Gastrocnemius medialis (tissue), 4 donors: Measurements from ENCODE around the gene LRRC72. TPM values are rescaled to one million over a fixed set of nuclear protein-coding genes. Genes with fewer than 3 reads are reported as not detected.

Source experiments
- ATAC-seq, 2 donors: fragments of 150-250 bp; one replicate each; pipeline ENCODE4 v1.9.1; 2016
- DNase-seq, 2 donors: peaks; one replicate each; pipeline ENCODE4 v3.0.0-alpha.2; 2019
- H3K27ac ChIP-seq, 4 donors: fragments of 200-600 bp; sonication (generic); 1 replicate in 1 of 4; 2 replicates in 3 of 4; pipeline ENCODE4 v1.5.1; 2016 to 2018; ENCODE audit warnings: mild to moderate bottlenecking in 2 of 4, moderate library complexity in 1 of 4
- H3K27me3 ChIP-seq, 3 donors: fragments of 200-600 bp; sonication (generic) in 2 of 3; 1 replicate in 1 of 3; 2 replicates in 2 of 3; pipeline versions ENCODE4 v1.5.1 to v1.6.0; 2016 to 2019; ENCODE audit warnings: mild to moderate bottlenecking in 1 of 3, moderate library complexity in 1 of 3
- H3K36me3 ChIP-seq, 2 donors: fragments of 200-600 bp; sonication (generic) in 1 of 2; one replicate each; pipeline ENCODE4 v1.5.1; 2017 to 2018
- H3K4me1 ChIP-seq, 2 donors: fragments of 200-600 bp; sonication (generic) in 1 of 2; one replicate each; pipeline ENCODE4 v1.5.1; 2016 to 2017; ENCODE audit warnings: mild to moderate bottlenecking in 2 of 2
- H3K4me3 ChIP-seq, 4 donors: fragments of 200-600 bp; sonication (generic) in 3 of 4; 1 replicate in 1 of 4; 2 replicates in 3 of 4; pipeline ENCODE4 v1.5.1; 2016 to 2019; ENCODE audit warnings: mild to moderate bottlenecking in 2 of 4
- H3K9me3 ChIP-seq, 3 donors: fragments of 200-600 bp; sonication (generic) in 2 of 3; 1 replicate in 1 of 3; 2 replicates in 2 of 3; pipeline ENCODE4 v1.5.1; 2016 to 2019
- CTCF ChIP-seq, 5 experiments: fragments of 450-650 bp in 3 of 5; fragments of 200-600 bp in 2 of 5; sonication (generic) in 2 of 5; IDR thresholded peaks in 4 of 5; conservative IDR thresholded peaks in 1 of 5; 1 replicate in 4 of 5; 2 replicates in 1 of 5; pipeline ENCODE4 v1.5.1; 2016 to 2019; ENCODE audit warnings: antibody characterized with exemption in 5 of 5, mild to moderate bottlenecking in 3 of 5, moderate library complexity in 3 of 5
- POLR2A ChIP-seq, 2 donors: fragments of 450-650 bp; IDR thresholded peaks; one replicate each; pipeline ENCODE4 v1.6.1; 2017; ENCODE audit warnings: antibody characterized with exemption in 2 of 2, mild to moderate bottlenecking in 2 of 2, moderate library complexity in 2 of 2
- in situ Hi-C, 4 donors: fragments of 200-750 bp; cut with MboI; loops; one replicate each; pipeline versions ENCODE4 v1.15.0 to v1.8.0; 2017; ENCODE audit warnings: low sequenced_read_pairs in 4 of 4
- intact Hi-C: fragments of 100-400 bp; cut with DNase I; formaldehyde crosslinking; loops from one replicate; pipeline ENCODE4 v1.15.1; 2023; ENCODE audit warnings: low total_unique reads
- total RNA-seq, 4 donors: library from RNA; depleted of rRNA; stranded (reverse); fragments of >200 nt; gene quantifications; one replicate each; pipeline versions ENCODE4 v1.1.0 to v1.2.3, GENCODE V29; 2016

Gene LRRC72
- total RNA-seq, 4 donors from 2014 or later, result not detected

GRCh38 chr7:16586081-16586874 lies 59.7 kb downstream of the LRRC72 start:
- no peak for DNase-seq

GRCh38 chr7:16587129-16587528 lies 60.5 kb downstream of the LRRC72 start:
- Histone ChIP-seq H3K36me3 (no peaks in the 10 kb centered on the region), H3K27me3 (no peaks in the 10 kb centered on the region), H3K4me1 (peaks cover 0 to 4% of the 10 kb centered on the region in 2 donors), H3K27ac (no peak overlapping the region), H3K9me3 (no peaks in the 10 kb centered on the region), H3K4me3 (no peak overlapping the region)
- DNase-seq (no peak), ATAC-seq (no peak)
- intact Hi-C loops (no loop called here), in situ Hi-C loops (loop anchor here in 1 of 4 donors (25.0 kb wide), 1 partner anchor 325 kb away; no protein-coding TSS in a partner anchor)
- TF ChIP-seq CTCF (IDR thresholded peaks at IDR 0.05 in 4 of 5, conservative IDR thresholded peaks at IDR 0.05 in 1 of 5) (no peak), POLR2A (IDR thresholded peaks at IDR 0.05) (no peak)

More at GRCh38 chr7:16586081-16586874, 59.7 kb downstream of the LRRC72 start:
- H3K27me3 ChIP-seq, result no peaks in the 10 kb centered on the region
- peaks cover 0 to 4% of the 10 kb centered on the region in 2 donors for H3K4me1 ChIP-seq
- no peaks in the 10 kb centered on the region for H3K36me3 ChIP-seq
- H3K4me3 ChIP-seq, result peak overlapping the region in 1 of 4 donors; percentile 18
- intact Hi-C loops, result no loop called here
- no peak for ATAC-seq
- TF ChIP-seq POLR2A (IDR thresholded peaks at IDR 0.05) (no peak), CTCF (IDR thresholded peaks at IDR 0.05 in 4 of 5, conservative IDR thresholded peaks at IDR 0.05 in 1 of 5) (no peak)
- in situ Hi-C loops, result loop anchor here in 1 of 4 donors (25.0 kb wide), 1 partner anchor 326 kb away; no protein-coding TSS in a partner anchor
- no peak overlapping the region for H3K27ac ChIP-seq
- H3K9me3 ChIP-seq, result no peaks in the 10 kb centered on the region

DNA sequence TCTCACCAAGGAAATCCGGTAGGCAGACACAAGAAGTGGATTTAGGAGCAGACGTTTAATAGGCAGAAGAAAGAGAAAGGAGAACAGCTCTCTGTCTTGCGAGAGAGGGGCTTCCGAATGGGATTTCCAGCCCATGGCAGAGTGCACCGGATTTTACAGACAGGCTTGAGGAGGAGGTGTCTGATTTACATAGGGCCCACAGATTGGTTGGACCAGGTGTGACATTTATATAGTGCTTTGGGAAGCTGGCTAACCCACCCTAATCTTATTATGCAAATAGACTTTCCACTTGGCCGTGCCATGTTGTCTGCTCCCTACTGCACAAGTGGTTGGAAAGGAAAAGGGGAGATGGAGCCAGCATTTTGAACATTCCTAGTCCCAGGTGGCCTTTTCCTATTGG lies 61.2 kb downstream of the LRRC72 start:
- intact Hi-C loops (no loop called here), in situ Hi-C loops (loop anchor here in 1 of 4 donors (25.0 kb wide), 1 partner anchor 325 kb away; no protein-coding TSS in a partner anchor)
- Histone ChIP-seq H3K27me3 (no peaks in the 10 kb centered on the region), H3K36me3 (no peaks in the 10 kb centered on the region), H3K9me3 (no peaks in the 10 kb centered on the region), H3K27ac (no peak overlapping the region), H3K4me1 (peaks cover 0 to 4% of the 10 kb centered on the region in 2 donors), H3K4me3 (peak overlapping the region in 1 of 4 donors; percentile 13)
- TF ChIP-seq POLR2A (IDR thresholded peaks at IDR 0.05) (no peak), CTCF (IDR thresholded peaks at IDR 0.05 in 4 of 5, conservative IDR thresholded peaks at IDR 0.05 in 1 of 5) (no peak)
- ATAC-seq (no peak), DNase-seq (no peak)

DNA sequence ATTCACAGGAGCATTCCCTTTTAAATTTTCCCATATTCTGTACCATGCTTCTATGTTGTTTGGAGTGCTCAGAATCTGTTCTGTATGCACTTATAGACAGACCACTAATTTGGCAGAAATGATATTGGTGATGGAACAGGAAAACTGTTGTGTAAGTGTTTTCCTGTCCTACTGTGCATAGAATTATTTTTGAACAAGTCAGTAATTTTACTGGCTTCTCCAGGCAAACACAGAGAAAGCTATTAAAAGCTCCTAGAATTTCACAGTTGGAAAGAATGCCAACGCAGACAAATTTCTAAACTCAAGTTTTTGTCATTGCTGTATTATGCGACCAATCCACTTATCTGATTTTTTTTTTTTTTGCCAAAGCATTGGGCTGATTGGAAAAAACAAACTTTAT lies 63.3 kb downstream of the LRRC72 start:
- in situ Hi-C loops, result loop anchor here in 1 of 4 donors (25.0 kb wide), 1 partner anchor 322 kb away; no protein-coding TSS in a partner anchor
- H3K36me3 ChIP-seq, result no peaks in the 10 kb centered on the region

More for the DNA sequence above, 63.3 kb downstream of the LRRC72 start:
- Histone ChIP-seq H3K4me1 (peaks cover 0 to 4% of the 10 kb centered on the region in 2 donors), H3K27me3 (no peaks in the 10 kb centered on the region), H3K9me3 (no peaks in the 10 kb centered on the region), H3K27ac (no peak overlapping the region), H3K4me3 (no peak overlapping the region)
- no peak for DNase-seq
- intact Hi-C loops, result no loop called here
- no peak for TF ChIP-seq POLR2A (IDR thresholded peaks at IDR 0.05)
- no peak for TF ChIP-seq CTCF (IDR thresholded peaks at IDR 0.05 in 4 of 5, conservative IDR thresholded peaks at IDR 0.05 in 1 of 5)
- ATAC-seq, result no peak
